ENCODE results near the gene PRR33.
"Not testable (repeated sequence)": the region's sequence is repeated elsewhere in the genome, so short reads cannot be mapped to it uniquely, and the experiment has no call there.

Gene PRR33

GRCh38 chr11:1875093-1875850 is 16.4 kb downstream of the PRR33 start:
- Histone ChIP-seq H3K9me3 (ENCODE audit: insufficient read depth, low read length) (no peaks in the 10 kb centered on the region), H3K27me3 (ENCODE audit: insufficient read depth, insufficient read length) (peaks cover 7% of the 10 kb centered on the region), H3K4me1 (ENCODE audit: insufficient read depth, insufficient read length) (peaks cover 29% of the 10 kb centered on the region), H3K36me3 (ENCODE audit: insufficient read depth, insufficient read length, low read length) (no peaks in the 10 kb centered on the region), H3K4me3 (ENCODE audit: insufficient read length, low read depth) (no peak overlapping the region), H3K9ac (ENCODE audit: insufficient read length, low read depth) (no peak overlapping the region)
- TF ChIP-seq YY1 (IDR thresholded peaks at IDR 0.05; ENCODE audit: insufficient read depth, insufficient read length) (no peak), SUZ12 (IDR thresholded peaks at IDR 0.05; ENCODE audit: extremely low read depth, insufficient read depth, insufficient read length) (no peak), ZNF274 (IDR thresholded peaks at IDR 0.05; ENCODE audit: low read depth, low read length) (no peak)
- DNase-seq (ENCODE audit: low read depth, low spot score), result no peak

DNA sequence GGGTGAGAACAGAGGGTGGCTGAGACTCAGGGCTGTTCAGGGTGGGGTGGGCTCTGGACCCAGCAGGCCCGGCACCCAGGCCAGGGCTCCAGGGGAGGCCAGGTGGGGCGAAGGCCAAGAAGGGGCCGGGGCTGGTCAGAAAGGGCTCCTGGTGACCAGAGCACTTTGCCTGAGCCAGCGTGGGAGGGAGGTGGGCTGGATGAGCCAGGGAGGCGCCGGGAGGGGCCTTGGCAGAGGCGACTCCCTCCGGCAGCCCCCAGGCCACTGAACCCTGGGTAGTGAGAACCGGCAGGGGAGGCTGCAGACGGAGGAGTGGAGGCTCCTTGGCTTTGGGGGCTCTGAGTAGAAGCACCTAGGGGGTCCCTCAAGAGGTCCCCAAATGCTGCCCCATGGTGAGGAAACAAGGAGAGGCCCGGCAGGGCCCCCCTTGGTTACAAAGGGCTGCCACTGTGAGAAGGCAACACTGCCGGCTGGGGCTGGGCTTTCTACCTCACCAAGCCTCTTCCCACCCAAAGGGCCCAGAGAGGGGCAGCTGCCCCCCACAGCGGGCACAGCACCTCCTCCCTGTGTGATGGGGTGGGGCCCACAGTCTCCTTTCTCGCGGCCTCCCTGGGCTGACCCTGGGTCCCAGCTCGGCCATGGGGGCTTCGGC is 17.1 kb downstream of the PRR33 start:
- DNase-seq (ENCODE audit: low read depth, low spot score); H3K27me3 ChIP-seq (ENCODE audit: insufficient read depth, insufficient read length); H3K36me3 ChIP-seq (ENCODE audit: insufficient read depth, insufficient read length, low read length); H3K9me3 ChIP-seq (ENCODE audit: insufficient read depth, low read length); H3K9ac ChIP-seq (ENCODE audit: insufficient read length, low read depth); H3K4me3 ChIP-seq (ENCODE audit: insufficient read length, low read depth): not testable (repeated sequence)
- peaks cover 27% of the 10 kb centered on the region for H3K4me1 ChIP-seq (ENCODE audit: insufficient read depth, insufficient read length)

GRCh38 chr11:1873813-1874150 is 17.9 kb downstream of the PRR33 start:
- H3K9ac ChIP-seq (ENCODE audit: insufficient read length, low read depth); H3K4me3 ChIP-seq (ENCODE audit: insufficient read length, low read depth); H3K27me3 ChIP-seq (ENCODE audit: insufficient read depth, insufficient read length); H3K9me3 ChIP-seq (ENCODE audit: insufficient read depth, low read length); DNase-seq (ENCODE audit: low read depth, low spot score); H3K36me3 ChIP-seq (ENCODE audit: insufficient read depth, insufficient read length, low read length): not testable (repeated sequence)
- peaks cover 27% of the 10 kb centered on the region for H3K4me1 ChIP-seq (ENCODE audit: insufficient read depth, insufficient read length)

DNA sequence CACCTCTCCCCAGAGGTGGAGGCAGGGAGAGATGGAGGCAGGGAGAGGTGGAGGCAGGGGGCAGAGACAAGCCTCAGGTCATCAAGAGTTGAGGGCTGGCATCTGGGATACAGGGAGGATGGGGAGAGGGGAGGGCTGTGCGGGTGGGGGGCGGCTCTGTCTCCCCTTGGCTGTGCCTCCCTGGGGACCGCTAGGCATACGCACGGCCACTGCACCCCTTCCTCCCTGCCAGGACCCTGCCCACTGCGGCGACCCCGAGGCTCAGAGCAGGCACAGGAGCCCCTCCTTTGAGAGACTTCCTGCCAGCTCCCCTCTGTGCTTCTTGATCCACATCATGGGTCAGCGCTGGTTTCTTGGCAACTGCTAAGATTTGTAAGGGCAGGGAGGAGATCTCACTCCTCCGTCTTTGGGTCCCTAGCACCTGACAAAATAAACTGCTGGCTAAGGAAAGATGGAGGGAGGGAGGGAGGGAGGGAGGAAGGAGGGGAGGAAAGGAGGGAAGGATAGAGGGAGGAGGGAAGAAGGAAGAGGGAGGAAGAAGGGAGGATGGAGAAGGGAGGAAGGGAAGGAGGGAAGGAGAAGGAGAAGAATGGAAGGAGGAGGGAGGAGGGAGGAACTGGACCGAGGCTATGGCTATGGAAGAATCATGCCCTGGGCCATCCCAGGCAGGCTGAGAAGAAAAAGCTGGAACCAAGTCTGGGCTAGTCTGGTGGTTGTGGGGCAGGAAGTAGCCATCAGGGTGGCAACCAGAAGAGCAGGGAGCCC is 18.5 kb downstream of the PRR33 start:
- H3K4me1 ChIP-seq (ENCODE audit: insufficient read depth, insufficient read length), result peaks cover 29% of the 10 kb centered on the region
- no peak overlapping the region for H3K9ac ChIP-seq (ENCODE audit: insufficient read length, low read depth)
- no peak for TF ChIP-seq ZNF274 (IDR thresholded peaks at IDR 0.05; ENCODE audit: low read depth, low read length)
- TF ChIP-seq SUZ12 (IDR thresholded peaks at IDR 0.05; ENCODE audit: extremely low read depth, insufficient read depth, insufficient read length), result no peak
- no peak for TF ChIP-seq YY1 (IDR thresholded peaks at IDR 0.05; ENCODE audit: insufficient read depth, insufficient read length)
- H3K36me3 ChIP-seq (ENCODE audit: insufficient read depth, insufficient read length, low read length), result no peaks in the 10 kb centered on the region
- no peaks in the 10 kb centered on the region for H3K9me3 ChIP-seq (ENCODE audit: insufficient read depth, low read length)
- H3K4me3 ChIP-seq (ENCODE audit: insufficient read length, low read depth), result no peak overlapping the region
- peaks cover 8% of the 10 kb centered on the region for H3K27me3 ChIP-seq (ENCODE audit: insufficient read depth, insufficient read length)
- DNase-seq (ENCODE audit: low read depth, low spot score), result no peak

DNA sequence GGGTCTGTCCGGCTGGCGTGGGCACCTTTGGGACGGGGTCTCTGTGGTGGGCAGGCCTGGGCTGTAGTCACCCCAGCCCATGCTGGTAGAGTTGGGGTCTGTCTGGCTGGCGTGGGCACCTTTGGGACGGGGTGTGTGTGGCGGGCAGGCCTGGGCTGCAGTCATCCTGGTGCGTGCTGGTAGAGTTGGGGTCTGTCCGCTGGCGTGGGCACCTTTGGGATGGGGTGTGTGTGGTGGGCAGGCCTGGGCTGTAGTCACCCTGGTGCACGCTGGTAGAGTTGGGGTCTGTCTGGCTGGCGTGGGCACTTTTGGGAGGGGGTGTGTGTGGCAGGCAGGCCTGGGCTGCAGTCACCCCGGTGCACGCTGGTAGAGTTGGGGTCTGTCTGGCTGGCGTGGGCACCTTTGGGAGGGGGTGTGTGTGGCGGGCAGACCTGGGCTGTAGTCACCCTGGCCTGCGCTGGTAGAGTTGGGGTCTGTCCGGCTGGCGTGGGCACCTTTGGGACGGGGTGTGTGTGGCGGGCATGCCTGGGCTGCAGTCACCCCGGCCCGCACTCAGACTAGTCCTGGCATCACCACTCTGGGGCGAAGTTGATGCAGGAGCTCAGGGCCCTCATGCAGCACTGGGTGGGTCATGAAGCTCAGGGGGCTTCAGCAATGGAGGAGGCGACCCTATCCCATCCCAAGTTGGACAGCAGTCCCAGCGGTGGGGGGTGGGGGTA is 19.3 kb downstream of the PRR33 start:
- Histone ChIP-seq H3K4me1 (ENCODE audit: insufficient read depth, insufficient read length) (peaks cover 27% of the 10 kb centered on the region), H3K36me3 (ENCODE audit: insufficient read depth, insufficient read length, low read length) (no peaks in the 10 kb centered on the region)
- no peak for TF ChIP-seq SUZ12 (IDR thresholded peaks at IDR 0.05; ENCODE audit: extremely low read depth, insufficient read depth, insufficient read length)
- TF ChIP-seq ZNF274 (IDR thresholded peaks at IDR 0.05; ENCODE audit: low read depth, low read length), result no peak
- no peak for TF ChIP-seq YY1 (IDR thresholded peaks at IDR 0.05; ENCODE audit: insufficient read depth, insufficient read length)

DNA sequence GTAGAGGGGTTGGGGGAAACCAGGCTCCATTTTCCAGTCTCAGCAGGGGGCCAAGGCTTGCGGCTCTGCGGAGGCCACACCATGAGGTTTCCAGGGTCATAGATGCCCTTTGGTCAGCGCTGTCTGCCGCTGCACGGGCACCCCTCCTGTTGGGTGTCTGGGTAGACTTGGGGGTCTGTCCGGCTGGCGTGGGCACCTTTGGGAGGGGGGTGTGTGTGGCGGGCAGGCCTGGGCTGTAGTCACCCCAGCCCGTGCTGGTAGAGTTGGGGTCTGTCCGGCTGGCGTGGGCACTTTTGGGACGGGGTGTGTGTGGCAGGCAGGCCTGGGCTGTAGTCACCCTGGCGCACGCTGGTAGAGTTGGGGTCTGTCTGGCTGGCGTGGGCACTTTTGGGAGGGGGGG is 20.2 kb downstream of the PRR33 start:
- H3K4me3 ChIP-seq (ENCODE audit: insufficient read length, low read depth), result no peak overlapping the region
- H3K9ac ChIP-seq (ENCODE audit: insufficient read length, low read depth), result no peak overlapping the region
- peaks cover 23% of the 10 kb centered on the region for H3K4me1 ChIP-seq (ENCODE audit: insufficient read depth, insufficient read length)
- DNase-seq (ENCODE audit: low read depth, low spot score), result no peak
- peaks cover 8% of the 10 kb centered on the region for H3K27me3 ChIP-seq (ENCODE audit: insufficient read depth, insufficient read length)
- TF ChIP-seq SUZ12 (IDR thresholded peaks at IDR 0.05; ENCODE audit: extremely low read depth, insufficient read depth, insufficient read length) (no peak), ZNF274 (IDR thresholded peaks at IDR 0.05; ENCODE audit: low read depth, low read length) (no peak), YY1 (IDR thresholded peaks at IDR 0.05; ENCODE audit: insufficient read depth, insufficient read length) (no peak)
- no peaks in the 10 kb centered on the region for H3K9me3 ChIP-seq (ENCODE audit: insufficient read depth, low read length)
- no peaks in the 10 kb centered on the region for H3K36me3 ChIP-seq (ENCODE audit: insufficient read depth, insufficient read length, low read length)

More for the DNA sequence above, 19.3 kb downstream of the PRR33 start:
- Histone ChIP-seq H3K27me3 (ENCODE audit: insufficient read depth, insufficient read length) (peaks cover 8% of the 10 kb centered on the region), H3K4me3 (ENCODE audit: insufficient read length, low read depth) (no peak overlapping the region), H3K9me3 (ENCODE audit: insufficient read depth, low read length) (no peaks in the 10 kb centered on the region), H3K9ac (ENCODE audit: insufficient read length, low read depth) (no peak overlapping the region)
- DNase-seq (ENCODE audit: low read depth, low spot score), result no peak
